HG03095 (cell line): ENCODE measurements around the gene ZNF32.

Source experiments
- ATAC-seq: cut with Tn5 transposase; IDR thresholded peaks from one replicate; pipeline ENCODE4 v1.9.1; 2021; ENCODE audit warnings: moderate library complexity; ENCODE audit not compliant: unreplicated experiment

ZNF32 gene

GRCh38 chr10:43681220-43681619 lies 32.5 kb upstream of the ZNF32 start:
- ATAC-seq: no peak

- ATAC-seq: no peak
Observed at GRCh38 chr10:43680035-43680434, 31.4 kb upstream of the ZNF32 start.

DNA sequence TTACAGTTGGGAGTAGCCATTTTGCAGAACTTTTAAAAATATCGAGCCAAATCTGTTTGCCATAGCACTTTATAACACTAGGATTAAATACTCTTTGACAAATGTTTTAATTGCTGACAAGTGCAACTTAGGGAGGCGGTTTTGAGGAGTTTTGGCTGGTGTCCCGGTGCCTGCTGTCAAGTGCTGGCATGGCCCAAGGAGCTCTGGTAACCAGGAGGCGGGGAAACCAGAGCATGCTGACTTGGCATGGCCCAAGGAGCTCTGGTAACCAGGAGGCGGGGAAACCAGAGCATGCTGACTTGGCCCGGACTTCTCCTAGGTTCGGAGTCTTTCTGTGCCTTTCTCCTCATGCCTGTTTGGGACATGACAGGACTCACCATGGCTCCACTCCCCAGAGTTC lies 30.8 kb upstream of the ZNF32 start:
- no peak for ATAC-seq

DNA sequence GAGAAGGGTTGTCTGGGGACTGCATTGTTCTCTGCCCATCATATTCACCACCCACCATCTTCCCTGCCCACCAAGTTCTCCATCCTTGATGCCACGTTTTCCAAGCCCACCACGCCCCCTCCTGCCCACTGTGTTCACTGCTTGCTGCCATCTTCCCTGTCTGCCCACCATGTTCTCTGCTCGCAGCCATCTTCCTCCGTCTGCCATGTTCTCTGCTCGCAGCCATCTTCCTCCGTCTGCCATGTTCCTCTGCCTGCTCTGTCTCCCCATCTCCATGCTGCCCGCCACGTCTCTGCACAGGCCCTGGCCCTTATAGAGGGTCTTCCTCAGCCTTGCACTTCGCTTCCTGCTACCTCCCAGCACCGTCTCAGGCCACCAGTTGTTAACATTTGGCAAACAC lies 30.0 kb upstream of the ZNF32 start:
- ATAC-seq: no peak

GRCh38 chr10:43676901-43677300 lies 28.2 kb upstream of the ZNF32 start:
- ATAC-seq: no peak

DNA sequence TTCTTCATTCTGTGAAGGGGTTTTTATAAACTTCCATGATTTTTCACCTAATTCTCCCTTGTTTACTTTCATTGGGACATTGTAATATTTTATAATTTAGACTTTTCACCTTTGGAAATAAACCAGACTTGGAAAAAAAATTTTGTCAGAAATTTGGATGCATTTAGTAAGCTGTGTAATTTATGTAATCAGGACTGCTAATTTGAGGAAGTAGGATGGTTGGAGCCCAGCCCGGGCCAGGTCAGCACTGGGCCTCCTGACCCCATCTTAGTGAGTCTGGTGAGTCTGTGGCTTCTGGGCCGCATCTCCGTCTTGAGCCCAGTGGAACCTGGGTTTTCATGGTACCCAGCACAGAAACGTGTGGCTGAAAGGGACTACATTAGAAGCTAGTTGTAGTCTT lies 27.6 kb upstream of the ZNF32 start:
- ATAC-seq: no peak

DNA sequence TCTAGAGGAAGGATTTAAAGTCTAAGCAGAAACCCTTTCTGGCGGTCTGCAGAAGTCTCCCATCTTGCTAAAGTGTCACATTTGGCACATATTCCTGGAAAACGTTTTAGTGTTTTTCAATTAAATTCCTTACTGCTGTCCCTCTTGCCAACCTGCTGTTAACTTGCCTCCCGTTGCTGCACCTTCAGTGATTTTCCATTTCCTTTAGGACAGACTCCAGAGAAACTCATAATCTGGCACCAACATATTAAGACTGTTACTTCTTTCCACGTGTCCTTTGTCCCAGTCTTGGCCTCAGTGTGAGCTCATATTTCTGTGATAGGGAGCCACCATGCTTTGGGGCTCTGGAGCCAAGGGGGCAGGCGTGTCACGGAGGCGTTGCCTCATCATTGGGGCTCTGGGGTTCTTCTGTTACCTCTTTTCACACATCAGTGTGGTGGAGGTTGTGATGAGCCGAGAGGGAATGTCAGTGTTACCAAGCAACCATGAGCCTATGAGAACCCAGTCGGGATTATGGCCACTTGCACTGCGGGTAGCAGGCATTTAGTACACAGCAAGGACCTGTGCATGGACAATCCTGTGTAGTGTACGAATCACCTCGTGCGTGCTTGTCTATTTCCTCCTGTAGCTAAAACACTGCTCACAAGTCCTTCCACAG lies 26.0 kb upstream of the ZNF32 start:
- ATAC-seq: no peak

DNA sequence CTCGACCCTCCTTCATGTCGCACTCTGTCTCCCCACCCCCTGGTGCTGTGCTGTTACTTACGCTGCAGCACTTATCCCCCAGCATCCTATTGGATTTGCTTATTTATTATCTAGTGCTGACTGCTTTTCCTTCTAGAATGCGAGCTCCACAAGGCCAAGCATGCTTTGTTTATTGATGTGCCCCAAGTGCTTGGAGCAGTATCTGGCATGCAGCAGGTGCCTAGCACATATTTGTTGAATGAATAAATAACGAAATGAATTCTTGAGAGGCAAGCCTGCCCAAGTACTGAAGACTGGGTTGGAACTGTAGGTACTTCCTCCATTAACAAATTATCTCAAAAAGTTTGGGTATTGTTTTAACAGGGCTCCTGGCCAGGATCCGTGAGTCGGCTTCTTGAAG lies 24.8 kb upstream of the ZNF32 start:
- ATAC-seq: no peak

- peak; percentile 66 for ATAC-seq
Observed at GRCh38 chr10:43671659-43672531, 23.2 kb upstream of the ZNF32 start.

GRCh38 chr10:43669386-43669785 lies 20.7 kb upstream of the ZNF32 start:
- ATAC-seq: no peak

- no peak for ATAC-seq
Observed at GRCh38 chr10:43667761-43668386, 19.2 kb upstream of the ZNF32 start.

- ATAC-seq: no peak
Observed at GRCh38 chr10:43667317-43667731, 18.6 kb upstream of the ZNF32 start.

DNA sequence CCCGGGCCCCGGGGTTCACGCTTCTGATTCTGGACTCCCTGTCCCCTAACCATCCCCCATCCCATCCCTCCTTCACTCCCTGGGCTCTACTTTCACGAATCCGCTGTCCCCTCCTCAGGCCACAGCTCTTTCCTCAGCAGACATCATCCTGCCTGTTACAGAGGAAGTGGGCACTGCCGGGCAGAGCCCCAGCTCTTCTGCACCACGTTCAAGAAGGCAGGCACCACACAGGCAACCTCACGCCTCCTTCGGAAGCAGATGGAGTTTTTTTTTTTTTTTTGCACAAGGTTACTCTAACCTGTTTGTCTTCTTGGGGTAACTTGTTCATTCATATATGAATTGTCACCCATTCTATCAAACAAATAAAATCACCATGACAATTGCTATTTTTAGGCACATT lies 17.9 kb upstream of the ZNF32 start:
- ATAC-seq: no peak

DNA sequence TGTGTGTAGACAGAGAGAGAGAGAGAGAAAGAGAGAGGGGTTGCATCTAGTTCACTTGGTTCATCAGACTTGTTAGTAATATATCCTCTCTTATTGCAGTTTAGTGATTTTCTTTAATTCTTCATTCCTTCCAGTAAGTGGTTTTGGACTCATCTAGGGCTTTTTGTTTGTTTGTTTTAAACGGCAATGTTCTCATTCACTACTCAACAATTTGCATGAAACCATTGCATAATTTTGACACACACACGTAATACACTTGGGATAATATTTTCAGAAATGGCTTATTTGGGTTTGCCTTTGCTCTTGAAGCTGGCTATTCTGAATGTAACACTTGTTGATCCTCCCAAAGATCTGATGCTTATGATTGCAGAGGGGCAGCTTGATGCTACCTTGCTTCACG lies 16.4 kb upstream of the ZNF32 start:
- ATAC-seq: no peak

GRCh38 chr10:43658227-43658626 lies 9.5 kb upstream of the ZNF32 start:
- no peak for ATAC-seq

DNA sequence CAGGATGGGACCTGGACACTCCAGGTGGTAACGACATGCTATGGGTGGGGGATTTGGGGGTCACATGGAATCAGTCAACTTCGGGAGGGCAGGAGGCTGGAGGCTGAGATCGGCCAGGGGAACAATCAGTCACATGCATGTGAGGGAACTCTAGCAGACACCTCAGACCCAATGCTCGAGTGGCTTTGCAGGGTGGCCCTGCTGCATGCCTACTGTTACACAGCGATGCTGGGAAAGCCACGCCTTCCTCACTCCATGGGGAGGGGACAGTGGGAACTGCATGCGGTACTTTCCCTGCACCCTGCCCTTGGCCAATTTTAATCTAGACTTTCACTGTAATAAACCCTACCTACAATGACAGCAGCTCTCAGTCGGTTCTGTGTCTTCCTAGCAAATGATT lies 6.6 kb upstream of the ZNF32 start:
- ATAC-seq: no peak

- ATAC-seq: no peak
Observed at GRCh38 chr10:43653746-43654145, 5.1 kb upstream of the ZNF32 start.

GRCh38 chr10:43649185-43649523 lies 473 bp upstream of the ZNF32 start:
- ATAC-seq: no peak

DNA sequence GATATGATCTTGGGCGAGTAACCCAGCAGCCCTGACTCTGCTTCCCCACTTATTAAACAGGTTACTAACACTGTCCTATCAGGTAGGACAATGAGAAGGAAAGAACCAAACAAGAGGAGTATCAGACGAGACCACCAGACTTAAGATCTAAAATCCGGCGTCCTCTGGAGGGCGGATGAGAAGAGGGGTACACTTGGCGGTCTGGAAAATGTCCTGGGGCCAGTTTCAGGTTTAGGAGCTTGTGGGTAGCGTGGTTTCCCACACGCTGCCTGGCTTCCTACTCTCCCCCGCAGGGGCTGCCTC lies 635 bp downstream of the ZNF32 start:
- no peak for ATAC-seq

GRCh38 chr10:43647576-43647975 lies 1.1 kb downstream of the ZNF32 start:
- ATAC-seq: no peak

DNA sequence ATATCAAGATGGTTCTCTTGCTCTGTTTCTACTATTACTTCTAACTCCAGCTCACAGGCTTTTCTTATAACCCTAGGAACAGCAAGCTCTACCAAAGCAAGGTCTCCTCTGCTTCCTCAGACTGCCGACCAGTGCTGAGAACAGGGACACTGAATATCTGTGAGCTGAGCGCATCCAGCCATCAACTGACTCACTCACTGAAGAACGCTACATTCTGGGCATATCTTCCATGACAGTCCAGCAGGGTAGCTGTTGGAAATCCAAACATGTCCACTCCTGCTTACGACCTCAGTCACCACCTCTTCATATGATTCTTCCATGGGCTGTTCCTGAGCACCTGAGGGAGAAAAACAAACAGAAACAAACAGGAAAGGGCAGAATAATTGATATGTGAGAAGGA lies 2.8 kb downstream of the ZNF32 start:
- ATAC-seq: no peak

GRCh38 chr10:43644252-43644651 lies 4.4 kb downstream of the ZNF32 start:
- ATAC-seq: no peak
